Liver (tissue), 9 donors: Measurements from ENCODE around the gene P2RX7. TPM values are rescaled to one million over a fixed set of nuclear protein-coding genes. Genes with fewer than 3 reads are reported as not detected.

Source experiments
- DNase-seq: peaks from one replicate; pipeline ENCODE4 v3.0.0-alpha.2; 2017; ENCODE audit warnings: low spot score
- H3K27ac ChIP-seq, 2 donors: one replicate each; pipeline ENCODE4 v1.7.0; 2013; ENCODE audit warnings: inconsistent platforms in 2 of 2, low read length in 2 of 2, control low read depth in 1 of 2, low read depth in 1 of 2, mild to moderate bottlenecking in 1 of 2
- H3K27me3 ChIP-seq, 4 donors: one replicate each; pipeline versions ENCODE4 v1.6.1 to v1.7.0; 2013; ENCODE audit warnings: low read length in 3 of 4, inconsistent platforms in 1 of 4, mild to moderate bottlenecking in 1 of 4, moderate library complexity in 1 of 4; ENCODE audit not compliant: control insufficient read depth in 4 of 4, insufficient read depth in 4 of 4
- H3K36me3 ChIP-seq, 4 donors: one replicate each; pipeline versions ENCODE4 v1.6.1 to v1.7.0; 2013; ENCODE audit warnings: low read length in 3 of 4, mild to moderate bottlenecking in 3 of 4, low read depth in 1 of 4, moderate library complexity in 1 of 4; ENCODE audit not compliant: control insufficient read depth in 4 of 4, insufficient read depth in 3 of 4
- H3K4me1 ChIP-seq, 4 donors: one replicate each; pipeline versions ENCODE4 v1.6.1 to v1.7.0; 2013; ENCODE audit warnings: low read length in 3 of 4, mild to moderate bottlenecking in 3 of 4, moderate library complexity in 1 of 4; ENCODE audit not compliant: control insufficient read depth in 4 of 4, insufficient read depth in 4 of 4
- H3K4me3 ChIP-seq, 3 donors: one replicate each; pipeline versions ENCODE4 v1.6.1 to v1.7.0; 2013; ENCODE audit warnings: low read length in 3 of 3, control low read depth in 1 of 3, low read depth in 1 of 3, mild to moderate bottlenecking in 1 of 3
- H3K9ac ChIP-seq, 2 donors: one replicate each; pipeline ENCODE4 v1.7.0; 2013; ENCODE audit warnings: low read length in 2 of 2, mild to moderate bottlenecking in 2 of 2, moderate library complexity in 2 of 2, control low read depth in 1 of 2, low read depth in 1 of 2
- H3K9me3 ChIP-seq, 4 donors: one replicate each; pipeline versions ENCODE4 v1.6.1 to v1.7.0; 2013; ENCODE audit warnings: low read length in 3 of 4; ENCODE audit not compliant: control insufficient read depth in 4 of 4
- ATF3 ChIP-seq: IDR thresholded peaks from 2 replicates; pipeline ENCODE4 v1.6.1; 2016; ENCODE audit warnings: antibody characterized with exemption
- CTCF ChIP-seq: fragments of 150-350 bp; IDR thresholded peaks from 2 replicates; pipeline ENCODE4 v1.5.1; 2017; ENCODE audit warnings: improper control_type of control experiment, low read depth, low read length; ENCODE audit not compliant: missing input control
- EGR1 ChIP-seq, 2 donors: IDR thresholded peaks; 2 replicates each; pipeline ENCODE4 v1.6.1; 2016 to 2018; ENCODE audit warnings: antibody characterized with exemption in 2 of 2, low read depth in 2 of 2
- FOXA1 ChIP-seq: IDR thresholded peaks from 2 replicates; pipeline ENCODE4 v1.6.1; 2016; ENCODE audit warnings: antibody characterized with exemption
- FOXA2 ChIP-seq: IDR thresholded peaks from 2 replicates; pipeline ENCODE4 v1.6.1; 2016; ENCODE audit warnings: antibody characterized with exemption
- GABPA ChIP-seq, 2 donors: IDR thresholded peaks in 1 of 2; conservative IDR thresholded peaks in 1 of 2; 2 replicates each; pipeline ENCODE4 v1.6.1; 2016; ENCODE audit warnings: antibody characterized with exemption in 2 of 2, mild to moderate bottlenecking in 1 of 2, moderate library complexity in 1 of 2
- HNF4A ChIP-seq, 2 donors: conservative IDR thresholded peaks; 2 replicates each; pipeline ENCODE4 v1.6.1; 2016; ENCODE audit warnings: antibody characterized with exemption in 2 of 2, mild to moderate bottlenecking in 2 of 2
- HNF4G ChIP-seq: IDR thresholded peaks from 2 replicates; pipeline ENCODE4 v1.6.1; 2016; ENCODE audit warnings: antibody characterized with exemption
- JUND ChIP-seq, 2 donors: IDR thresholded peaks; 2 replicates each; pipeline ENCODE4 v1.6.1; 2016; ENCODE audit warnings: antibody characterized with exemption in 2 of 2
- MAX ChIP-seq: IDR thresholded peaks from 2 replicates; pipeline ENCODE4 v1.6.1; 2016; ENCODE audit warnings: antibody characterized with exemption
- NR2F2 ChIP-seq: IDR thresholded peaks from 2 replicates; pipeline ENCODE4 v1.6.1; 2016; ENCODE audit warnings: antibody characterized with exemption
- RAD21 ChIP-seq, 2 donors: IDR thresholded peaks; 2 replicates each; pipeline ENCODE4 v1.6.1; 2016; ENCODE audit warnings: antibody characterized with exemption in 2 of 2, mild to moderate bottlenecking in 2 of 2
- REST ChIP-seq: IDR thresholded peaks from 2 replicates; pipeline ENCODE4 v1.6.1; 2016; ENCODE audit warnings: antibody characterized with exemption, mild to moderate bottlenecking
- RXRA ChIP-seq, 2 donors: IDR thresholded peaks; 2 replicates each; pipeline ENCODE4 v1.6.1; 2017 to 2018; ENCODE audit warnings: antibody characterized with exemption in 2 of 2, mild to moderate bottlenecking in 1 of 2
- SP1 ChIP-seq: IDR thresholded peaks from 2 replicates; pipeline ENCODE4 v1.6.1; 2018; ENCODE audit warnings: antibody characterized with exemption, mild to moderate bottlenecking
- TAF1 ChIP-seq: conservative IDR thresholded peaks from 2 replicates; pipeline ENCODE4 v1.6.1; 2016; ENCODE audit warnings: antibody characterized with exemption, mild to moderate bottlenecking
- YY1 ChIP-seq: IDR thresholded peaks from 2 replicates; pipeline ENCODE4 v1.6.1; 2016; ENCODE audit warnings: antibody characterized with exemption, mild to moderate bottlenecking
- ZBTB33 ChIP-seq: IDR thresholded peaks from 2 replicates; pipeline ENCODE4 v1.6.1; 2016; ENCODE audit warnings: antibody characterized with exemption
- WGBS: extraction: QIAGEN DNeasy Blood & Tissue Kit; methylation state at CpG from one replicate; pipeline ENCODE4 v1.1.7; 2013; 5-methylcytosine and 5-hydroxymethylcytosine counted together
- polyA plus RNA-seq, 2 donors: library from polyadenylated mRNA; stranded (reverse) in 1 of 2; unstranded in 1 of 2; fragments of 200-250 nt in 1 of 2; fragments of >200 nt in 1 of 2; fragmentation: Nextera tagmentation in 1 of 2; extraction: Ambion mirVana in 1 of 2; gene quantifications; one replicate each; pipeline versions ENCODE4 v1.2.1 to v1.2.3, GENCODE V29; 2013 to 2015
- total RNA-seq, 2 donors: library from RNA; depleted of rRNA; stranded (reverse); fragments of >200 nt; gene quantifications; one replicate each; pipeline ENCODE4 v1.2.3, GENCODE V29; 2014
- donor health status: healthy.
- donor health status: healthy.
- donor health status: healthy.
- donor health status: healthy.
- donor health status: healthy.

P2RX7 gene
- total and polyA plus RNA-seq, 4 donors: 1.2 to 3.2 (median 2.2) TPM

GRCh38 chr12:121092034-121092433 is 40.6 kb upstream of the P2RX7 start:
- Histone ChIP-seq H3K9ac (no peak overlapping the region), H3K27ac (no peak overlapping the region), H3K9me3 (no peaks in the 10 kb centered on the region), H3K27me3 (no peaks in the 10 kb centered on the region), H3K4me3 (no peak overlapping the region), H3K4me1 (peaks cover 9 to 12% (median 10%) of the 10 kb centered on the region in 4 donors), H3K36me3 (no peaks in the 10 kb centered on the region)
- WGBS: 99% methylated on average over 2 of the region's 2 CpGs
- TF ChIP-seq YY1 (no peak), FOXA1 (no peak), ATF3 (no peak), NR2F2 (no peak), RXRA (IDR thresholded peaks at IDR 0.05) (no peak)
- no peak for DNase-seq

GRCh38 chr12:121093487-121093891 is 39.2 kb upstream of the P2RX7 start:
- 99% methylated on average over 31 of the region's 31 CpGs for WGBS
- no peak for DNase-seq
- Histone ChIP-seq H3K36me3 (no peaks in the 10 kb centered on the region), H3K9me3 (no peaks in the 10 kb centered on the region), H3K27ac (no peak overlapping the region), H3K4me3 (no peak overlapping the region), H3K9ac (no peak overlapping the region), H3K27me3 (no peaks in the 10 kb centered on the region), H3K4me1 (peaks cover 9 to 12% (median 10%) of the 10 kb centered on the region in 4 donors)
- no peak for TF ChIP-seq FOXA1
- no peak for TF ChIP-seq ZBTB33
- no peak for TF ChIP-seq NR2F2
- TF ChIP-seq EGR1 (IDR thresholded peaks at IDR 0.05; ENCODE audit: low read depth in 2 of 2): no peak
- no peak for TF ChIP-seq FOXA2
- no peak for TF ChIP-seq CTCF
- TF ChIP-seq HNF4G: no peak
- no peak for TF ChIP-seq RXRA (IDR thresholded peaks at IDR 0.05)
- TF ChIP-seq MAX: no peak
- no peak for TF ChIP-seq TAF1
- TF ChIP-seq ATF3: no peak
- no peak for TF ChIP-seq YY1
- no peak for TF ChIP-seq HNF4A (conservative IDR thresholded peaks at IDR 0.05)
- no peak for TF ChIP-seq REST
- no peak for TF ChIP-seq GABPA (IDR thresholded peaks at IDR 0.05 in 1 of 2, conservative IDR thresholded peaks at IDR 0.05 in 1 of 2)
- no peak for TF ChIP-seq SP1
- no peak for TF ChIP-seq RAD21 (IDR thresholded peaks at IDR 0.05)
- no peak for TF ChIP-seq JUND (IDR thresholded peaks at IDR 0.05)
